ENCODE measurements around the gene KRTAP5-9.
"Not testable (repeated sequence)": the region's sequence is repeated elsewhere in the genome, so short reads cannot be mapped to it uniquely, and the experiment has no call there.

The KRTAP5-9 gene

GRCh38 chr11:71582309-71582895, 34.2 kb downstream of the KRTAP5-9 start, which contains the start of gene KRTAP5-11:
Gene KRTAP5-11 (minus strand): TSS chr11:71582875. CDS start chr11:71582837, 38 bp downstream.
- FAIRE-seq: no peak
- TF ChIP-seq CTCF (IDR thresholded peaks at IDR 0.05; ENCODE audit: insufficient read depth, missing control alignments): no peak

GRCh38 chr11:71582969-71583368, 34.7 kb downstream of the KRTAP5-9 start:
- FAIRE-seq; DNase-seq (ENCODE audit: insufficient read length, low spot score): not testable (repeated sequence)

More at GRCh38 chr11:71582309-71582895, 34.2 kb downstream of the KRTAP5-9 start, which contains the start of gene KRTAP5-11:
- no peak for DNase-seq (ENCODE audit: insufficient read length, low spot score)

GRCh38 chr11:71585673-71586072, 37.5 kb downstream of the KRTAP5-9 start:
- DNase-seq (ENCODE audit: insufficient read length, low spot score); FAIRE-seq: not testable (repeated sequence)

GRCh38 chr11:71588314-71588713, 40.1 kb downstream of the KRTAP5-9 start:
- FAIRE-seq; DNase-seq (ENCODE audit: insufficient read length, low spot score): not testable (repeated sequence)

GRCh38 chr11:71588822-71589545, 40.8 kb downstream of the KRTAP5-9 start:
- DNase-seq (ENCODE audit: insufficient read length, low spot score): not testable (repeated sequence)

GRCh38 chr11:71589546-71589920, 41.3 kb downstream of the KRTAP5-9 start:
- DNase-seq (ENCODE audit: insufficient read length, low spot score); FAIRE-seq: not testable (repeated sequence)

More at GRCh38 chr11:71588822-71589545, 40.8 kb downstream of the KRTAP5-9 start:
- FAIRE-seq: not testable (repeated sequence)
